Loucy (cell line): ENCODE results near the gene CD276.

Experiments used
- H2AFZ ChIP-seq: fragments of 200-600 bp; sonication (generic); 2 replicates; pipeline ENCODE4 v1.6.0; 2016; ENCODE audit warnings: antibody characterized with exemption, mild to moderate bottlenecking, low read length, moderate library complexity
- H3F3A ChIP-seq: fragments of 200-600 bp; 2 replicates; pipeline ENCODE4 v1.6.0; 2016; ENCODE audit warnings: antibody characterized with exemption, low read depth, mild to moderate bottlenecking
- H3K27me3 ChIP-seq: fragments of 200-600 bp; sonication (generic); 2 replicates; pipeline ENCODE4 v1.6.1; 2014; ENCODE audit warnings: low read length, mild to moderate bottlenecking; ENCODE audit not compliant: insufficient read depth, poor library complexity, severe bottlenecking
- H3K36me3 ChIP-seq: fragments of 200-600 bp; sonication (generic); 2 replicates; pipeline ENCODE4 v1.6.1; 2016; ENCODE audit warnings: low read length; ENCODE audit not compliant: insufficient read depth
- H3K4me1 ChIP-seq: fragments of 200-600 bp; sonication (generic); 2 replicates; pipeline ENCODE4 v1.5.1; 2014; ENCODE audit warnings: low read length, mild to moderate bottlenecking; ENCODE audit not compliant: insufficient read depth, poor library complexity, severe bottlenecking
- H3K4me2 ChIP-seq: fragments of 200-600 bp; sonication (generic); 2 replicates; pipeline ENCODE4 v1.6.0; 2014; ENCODE audit warnings: antibody characterized with exemption, low read length, low read depth, mild to moderate bottlenecking; ENCODE audit not compliant: poor library complexity, severe bottlenecking
- H3K4me3 ChIP-seq: fragments of 200-600 bp; sonication (generic); 2 replicates; pipeline ENCODE4 v1.5.1; 2014; ENCODE audit warnings: low read length, mild to moderate bottlenecking, mixed read lengths; ENCODE audit not compliant: poor library complexity, severe bottlenecking
- H3K79me2 ChIP-seq: fragments of 200-600 bp; sonication (generic); 2 replicates; pipeline ENCODE4 v1.6.1; 2014; ENCODE audit warnings: low read length; ENCODE audit not compliant: insufficient read depth
- H3K9ac ChIP-seq: fragments of 200-600 bp; sonication (generic); 2 replicates; pipeline ENCODE4 v1.6.0; 2014; ENCODE audit warnings: mild to moderate bottlenecking, low read depth, low read length, moderate library complexity; ENCODE audit not compliant: poor library complexity, severe bottlenecking
- H3K9me2 ChIP-seq: fragments of 200-600 bp; sonication (generic); replicated peaks from 2 replicates; pipeline ENCODE4 v1.6.1; 2016; ENCODE audit warnings: low read depth, low read length, mixed read lengths
- H3K9me3 ChIP-seq: fragments of 200-600 bp; sonication (generic); 2 replicates; pipeline ENCODE4 v1.6.1; 2014; ENCODE audit warnings: mild to moderate bottlenecking, antibody characterized with exemption, low read length, low read depth; ENCODE audit not compliant: insufficient read depth
- H4K20me1 ChIP-seq: fragments of 200-600 bp; sonication (generic); 2 replicates; pipeline ENCODE4 v1.6.0; 2014; ENCODE audit warnings: antibody characterized with exemption, low read length, mild to moderate bottlenecking; ENCODE audit not compliant: insufficient read depth, poor library complexity, severe bottlenecking
- EZH2phosphoT487 ChIP-seq: fragments of 200-600 bp; IDR thresholded peaks from 2 replicates; pipeline ENCODE4 v1.6.1; 2018; ENCODE audit warnings: antibody characterized with exemption, mild to moderate bottlenecking, moderate library complexity, borderline replicate concordance
- TF ChIP-seq, protein P1 (sequence below): fragments of 200-600 bp; sonication (generic); conservative IDR thresholded peaks from 2 replicates; pipeline ENCODE4 v1.5.1; 2014; ENCODE audit warnings: mild to moderate bottlenecking, antibody characterized with exemption, low read length

CD276 gene

DNA sequence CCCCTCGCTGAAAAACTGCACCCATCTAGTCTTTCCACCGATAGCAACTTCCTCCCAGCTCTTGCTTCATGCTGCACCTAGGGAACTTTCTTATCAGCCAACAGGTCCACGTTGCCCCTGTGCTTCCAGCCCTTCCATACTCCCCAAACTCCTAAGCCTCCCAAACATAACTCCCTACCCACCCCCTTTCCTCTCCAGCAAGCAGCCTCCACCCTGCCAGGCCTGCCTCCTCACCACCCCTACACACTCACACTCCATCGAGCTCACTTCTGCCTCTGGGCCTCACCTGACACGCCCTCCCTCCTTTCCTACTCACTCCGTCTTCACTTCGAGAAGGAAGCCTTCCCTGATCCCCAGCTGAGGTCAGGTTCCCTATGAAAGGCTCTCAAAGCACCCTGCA lies 60.9 kb downstream of the CD276 start:
- TF ChIP-seq, protein P1, sequence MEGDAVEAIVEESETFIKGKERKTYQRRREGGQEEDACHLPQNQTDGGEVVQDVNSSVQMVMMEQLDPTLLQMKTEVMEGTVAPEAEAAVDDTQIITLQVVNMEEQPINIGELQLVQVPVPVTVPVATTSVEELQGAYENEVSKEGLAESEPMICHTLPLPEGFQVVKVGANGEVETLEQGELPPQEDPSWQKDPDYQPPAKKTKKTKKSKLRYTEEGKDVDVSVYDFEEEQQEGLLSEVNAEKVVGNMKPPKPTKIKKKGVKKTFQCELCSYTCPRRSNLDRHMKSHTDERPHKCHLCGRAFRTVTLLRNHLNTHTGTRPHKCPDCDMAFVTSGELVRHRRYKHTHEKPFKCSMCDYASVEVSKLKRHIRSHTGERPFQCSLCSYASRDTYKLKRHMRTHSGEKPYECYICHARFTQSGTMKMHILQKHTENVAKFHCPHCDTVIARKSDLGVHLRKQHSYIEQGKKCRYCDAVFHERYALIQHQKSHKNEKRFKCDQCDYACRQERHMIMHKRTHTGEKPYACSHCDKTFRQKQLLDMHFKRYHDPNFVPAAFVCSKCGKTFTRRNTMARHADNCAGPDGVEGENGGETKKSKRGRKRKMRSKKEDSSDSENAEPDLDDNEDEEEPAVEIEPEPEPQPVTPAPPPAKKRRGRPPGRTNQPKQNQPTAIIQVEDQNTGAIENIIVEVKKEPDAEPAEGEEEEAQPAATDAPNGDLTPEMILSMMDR, result no peak
- no peak for TF ChIP-seq EZH2phosphoT487
- no peaks in the 10 kb centered on the region for H3K27me3 ChIP-seq
- H4K20me1 ChIP-seq, result no peaks in the 10 kb centered on the region
- H3K79me2 ChIP-seq, result no peaks in the 10 kb centered on the region
- no peaks in the 10 kb centered on the region for H3K9me2 ChIP-seq
- H3K9me3 ChIP-seq, result no peaks in the 10 kb centered on the region
- H2AFZ ChIP-seq, result no peak overlapping the region
- no peak overlapping the region for H3K9ac ChIP-seq
- no peak overlapping the region for H3K4me3 ChIP-seq
- H3K4me2 ChIP-seq, result no peak overlapping the region
- no peaks in the 10 kb centered on the region for H3F3A ChIP-seq
- no peaks in the 10 kb centered on the region for H3K4me1 ChIP-seq
- H3K36me3 ChIP-seq, result no peaks in the 10 kb centered on the region

DNA sequence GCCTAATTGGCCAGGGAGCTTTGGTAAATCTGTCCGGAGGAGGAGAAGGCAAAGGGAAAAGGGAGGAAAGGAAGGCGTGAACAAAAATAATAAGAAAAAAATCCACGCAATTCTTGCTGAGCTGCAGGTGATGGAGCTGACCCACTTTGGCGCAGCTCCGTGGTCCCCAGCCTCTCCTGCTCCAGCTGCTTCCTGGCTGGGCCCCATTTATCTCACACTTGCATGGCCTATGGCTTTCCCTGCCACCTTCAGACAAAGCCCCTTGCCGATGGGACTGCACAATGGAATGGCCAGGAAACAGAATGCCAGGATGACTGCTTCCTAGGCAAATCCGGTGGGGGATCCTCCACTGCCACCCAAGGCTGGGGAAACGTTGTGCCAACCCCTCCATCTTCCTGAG lies 62.1 kb downstream of the CD276 start:
- H3K9me2 ChIP-seq, result no peaks in the 10 kb centered on the region
- TF ChIP-seq, protein P1, result no peak
- TF ChIP-seq EZH2phosphoT487, result no peak
- H3K36me3 ChIP-seq, result no peaks in the 10 kb centered on the region
- no peak overlapping the region for H3K4me2 ChIP-seq
- no peaks in the 10 kb centered on the region for H3F3A ChIP-seq
- no peaks in the 10 kb centered on the region for H3K79me2 ChIP-seq
- H3K4me1 ChIP-seq, result no peaks in the 10 kb centered on the region
- H3K27me3 ChIP-seq, result no peaks in the 10 kb centered on the region
- H2AFZ ChIP-seq, result no peak overlapping the region
- H3K4me3 ChIP-seq, result no peak overlapping the region
- H3K9ac ChIP-seq, result no peak overlapping the region
- no peaks in the 10 kb centered on the region for H4K20me1 ChIP-seq
- H3K9me3 ChIP-seq, result no peaks in the 10 kb centered on the region

DNA sequence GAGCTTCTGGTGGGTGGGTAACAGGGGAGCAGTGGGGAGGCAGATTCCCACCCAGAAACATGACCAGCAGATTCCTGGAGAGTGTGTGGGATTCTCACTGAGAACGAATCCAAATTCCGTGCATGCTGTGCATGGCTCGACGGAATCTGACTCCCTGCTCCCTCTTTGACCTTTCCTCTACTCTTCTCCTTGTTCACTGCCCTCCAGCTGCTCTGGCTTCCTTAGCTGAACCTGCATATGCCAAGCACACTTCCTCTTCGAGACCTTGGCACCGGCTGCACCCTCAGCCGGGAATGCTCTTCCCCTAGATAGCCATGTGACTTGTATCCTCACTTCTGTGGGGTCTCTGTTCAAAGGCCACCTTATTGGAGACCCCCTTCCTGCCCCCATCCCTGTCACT lies 62.7 kb downstream of the CD276 start:
- H3K9me3 ChIP-seq, result no peaks in the 10 kb centered on the region
- no peaks in the 10 kb centered on the region for H3K9me2 ChIP-seq
- no peaks in the 10 kb centered on the region for H3K27me3 ChIP-seq
- H3K79me2 ChIP-seq, result no peaks in the 10 kb centered on the region
- H3K9ac ChIP-seq, result no peak overlapping the region
- TF ChIP-seq, protein P1, result no peak
- H3K4me1 ChIP-seq, result no peaks in the 10 kb centered on the region
- H3K4me2 ChIP-seq, result no peak overlapping the region
- no peaks in the 10 kb centered on the region for H4K20me1 ChIP-seq
- no peak overlapping the region for H3K4me3 ChIP-seq
- no peaks in the 10 kb centered on the region for H3F3A ChIP-seq
- H2AFZ ChIP-seq, result no peak overlapping the region
- no peaks in the 10 kb centered on the region for H3K36me3 ChIP-seq
